ENCODE results near the gene SNX22.

The SNX22 gene

GRCh38 chr15:64134345-64134829 lies 17.1 kb upstream of the SNX22 start:
- DNase-seq: no peak

GRCh38 chr15:64136347-64136746 lies 15.2 kb upstream of the SNX22 start:
- DNase-seq: no peak

- DNase-seq: no peak
These were observed 14.2 kb upstream of the SNX22 start for GRCh38 chr15:64137226-64137833.

- no peak for DNase-seq
These were observed 13.1 kb upstream of the SNX22 start for GRCh38 chr15:64138331-64138941.

GRCh38 chr15:64141798-64142512 lies 9.6 kb upstream of the SNX22 start:
- no peak for DNase-seq

GRCh38 chr15:64143276-64143675 lies 8.3 kb upstream of the SNX22 start:
- DNase-seq: no peak

GRCh38 chr15:64144192-64144564 lies 7.4 kb upstream of the SNX22 start:
- no peak for DNase-seq

- no peak for DNase-seq
These were observed 6.8 kb upstream of the SNX22 start for GRCh38 chr15:64144565-64145281.

GRCh38 chr15:64146041-64146440 lies 5.5 kb upstream of the SNX22 start:
- DNase-seq: no peak

- DNase-seq: no peak
These were observed 5.0 kb upstream of the SNX22 start for GRCh38 chr15:64146520-64146884.

- DNase-seq: no peak
These were observed 4.4 kb upstream of the SNX22 start for GRCh38 chr15:64146885-64147681.

GRCh38 chr15:64148168-64148567 lies 3.4 kb upstream of the SNX22 start:
- no peak for DNase-seq

- DNase-seq: no peak
These were observed 3.0 kb upstream of the SNX22 start for GRCh38 chr15:64148581-64148980.

GRCh38 chr15:64149424-64149823 lies 2.1 kb upstream of the SNX22 start:
- DNase-seq: no peak

GRCh38 chr15:64149893-64150578 lies 1.5 kb upstream of the SNX22 start:
- DNase-seq: no peak

- no peak for DNase-seq
These were observed 1.2 kb downstream of the SNX22 start for GRCh38 chr15:64152507-64153387.

- peak; percentile 80 for DNase-seq
These were observed 2.2 kb downstream of the SNX22 start for GRCh38 chr15:64153480-64154367.

GRCh38 chr15:64155802-64156651 lies 4.5 kb downstream of the SNX22 start:
- DNase-seq: no peak
